Measurements from ENCODE around the gene TFF1. TPM values are rescaled to one million over a fixed set of nuclear protein-coding genes. Genes with fewer than 3 reads are reported as not detected.

TFF1 gene
- polyA plus RNA-seq, 1 donor from 2014 or later, result not detected

DNA sequence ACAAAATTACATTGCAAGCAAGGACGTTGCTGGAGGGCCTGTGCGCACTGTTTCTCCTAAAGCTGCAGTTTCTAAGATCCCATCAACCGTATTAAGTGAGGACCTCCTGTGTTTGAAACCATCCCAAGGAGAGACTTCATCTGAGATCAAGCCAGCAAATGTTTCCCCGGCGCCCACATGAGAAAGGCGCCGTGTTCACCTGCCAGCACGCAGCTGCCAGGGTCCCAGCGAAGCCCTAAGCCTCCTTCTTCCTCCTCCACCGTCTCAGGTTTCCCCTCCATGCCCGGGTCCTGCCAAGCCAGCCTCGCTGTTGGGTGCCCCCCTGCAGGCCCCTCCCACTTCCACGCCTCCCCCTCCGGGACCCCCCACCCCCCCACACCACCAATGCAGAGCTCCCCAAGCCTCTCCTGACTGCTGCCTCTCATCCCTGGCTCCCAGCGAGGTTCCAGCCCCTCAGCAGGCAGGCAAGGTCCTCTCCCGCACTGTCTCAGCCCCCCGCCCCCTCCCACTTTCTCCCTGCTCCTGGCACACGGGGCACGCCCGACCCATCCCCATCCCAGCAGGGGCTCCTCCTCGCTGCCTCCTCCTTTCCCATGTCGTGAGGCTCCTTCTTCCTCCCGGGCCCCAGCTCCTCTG, 8.6 kb upstream of the TFF1 start:
- TF ChIP-seq REST (IDR thresholded peaks at IDR 0.05; ENCODE audit: borderline replicate concordance) (no peak), TAF1 (IDR thresholded peaks at IDR 0.05; ENCODE audit: low read depth) (no peak), CTCF (IDR thresholded peaks at IDR 0.05; ENCODE audit: poor library complexity, severe bottlenecking) (no peak), EZH2 (IDR thresholded peaks at IDR 0.05; ENCODE audit: borderline replicate concordance, insufficient read depth, low read length, poor library complexity, severe bottlenecking) (no peak)
- Histone ChIP-seq H3K9me2 (ENCODE audit: insufficient read depth, low read length) (no peaks in the 10 kb centered on the region), H3K36me3 (ENCODE audit: insufficient read depth, low read length) (no peaks in the 10 kb centered on the region), H3K9me3 (ENCODE audit: low read length) (no peaks in the 10 kb centered on the region), H2AFZ (ENCODE audit: low read depth, low read length) (no peak overlapping the region), H3K9ac (ENCODE audit: low read length) (no peak overlapping the region), H4K20me1 (ENCODE audit: insufficient read depth) (no peaks in the 10 kb centered on the region), H3K27ac (ENCODE audit: low read length) (no peak overlapping the region), H3K4me2 (ENCODE audit: low read length) (no peak overlapping the region), H3K27me3 (ENCODE audit: insufficient read depth, low read depth, low read length) (no peaks in the 10 kb centered on the region), H3K79me2 (replicated peaks; ENCODE audit: insufficient read depth, low read length) (no peaks in the 10 kb centered on the region), H3F3A (ENCODE audit: insufficient read depth, low read length, poor library complexity, severe bottlenecking) (no peaks in the 10 kb centered on the region), H3K4me3 (ENCODE audit: low read length) (no peak overlapping the region)

GRCh38 chr21:42374457-42374856, 8.1 kb upstream of the TFF1 start:
- Histone ChIP-seq H3K36me3 (ENCODE audit: insufficient read depth, low read length) (no peaks in the 10 kb centered on the region), H2AFZ (ENCODE audit: low read depth, low read length) (no peak overlapping the region), H3K9ac (ENCODE audit: low read length) (no peak overlapping the region), H3K79me2 (replicated peaks; ENCODE audit: insufficient read depth, low read length) (no peaks in the 10 kb centered on the region), H3K9me2 (ENCODE audit: insufficient read depth, low read length) (no peaks in the 10 kb centered on the region), H3K4me3 (ENCODE audit: low read length) (no peak overlapping the region), H3K4me2 (ENCODE audit: low read length) (no peak overlapping the region), H3K27ac (ENCODE audit: low read length) (no peak overlapping the region), H4K20me1 (ENCODE audit: insufficient read depth) (no peaks in the 10 kb centered on the region), H3F3A (ENCODE audit: insufficient read depth, low read length, poor library complexity, severe bottlenecking) (no peaks in the 10 kb centered on the region), H3K27me3 (ENCODE audit: insufficient read depth, low read depth, low read length) (no peaks in the 10 kb centered on the region), H3K9me3 (ENCODE audit: low read length) (no peaks in the 10 kb centered on the region)
- TF ChIP-seq SMC3 (conservative IDR thresholded peaks at IDR 0.05; ENCODE audit: poor library complexity), result no peak
- no peak for TF ChIP-seq REST (IDR thresholded peaks at IDR 0.05; ENCODE audit: borderline replicate concordance)
- no peak for TF ChIP-seq EP300 (conservative IDR thresholded peaks at IDR 0.05; ENCODE audit: poor library complexity, severe bottlenecking)
- TF ChIP-seq EZH2 (IDR thresholded peaks at IDR 0.05; ENCODE audit: borderline replicate concordance, insufficient read depth, low read length, poor library complexity, severe bottlenecking), result no peak
- no peak for TF ChIP-seq RAD21 (conservative IDR thresholded peaks at IDR 0.05)
- no peak for TF ChIP-seq POLR2AphosphoS5 (IDR thresholded peaks at IDR 0.05)
- no peak for TF ChIP-seq TAF1 (IDR thresholded peaks at IDR 0.05; ENCODE audit: low read depth)
- no peak for TF ChIP-seq CTCF (IDR thresholded peaks at IDR 0.05; ENCODE audit: poor library complexity, severe bottlenecking)
- TF ChIP-seq MXI1 (conservative IDR thresholded peaks at IDR 0.05; ENCODE audit: poor library complexity, severe bottlenecking), result no peak

All from neural cell (in vitro differentiated cells).